Fibroblast of mammary gland (primary cell): Measurements from ENCODE around the gene RRAS2.

Experiments
- DNase-seq: peaks from one replicate; pipeline ENCODE4 v3.0.0-alpha.2; 2010; ENCODE audit warnings: low read depth
- H3K4me3 ChIP-seq: 2 replicates; pipeline ENCODE4 v1.5.1; 2011; ENCODE audit warnings: low read depth, mild to moderate bottlenecking, low read length, moderate library complexity; ENCODE audit not compliant: control insufficient read depth
- TF ChIP-seq, protein P1 (sequence below): conservative IDR thresholded peaks from 2 replicates; pipeline ENCODE4 v1.5.1; 2011; ENCODE audit warnings: low read depth, low read length, inconsistent platforms; ENCODE audit not compliant: control insufficient read depth, insufficient read depth

Gene RRAS2

DNA sequence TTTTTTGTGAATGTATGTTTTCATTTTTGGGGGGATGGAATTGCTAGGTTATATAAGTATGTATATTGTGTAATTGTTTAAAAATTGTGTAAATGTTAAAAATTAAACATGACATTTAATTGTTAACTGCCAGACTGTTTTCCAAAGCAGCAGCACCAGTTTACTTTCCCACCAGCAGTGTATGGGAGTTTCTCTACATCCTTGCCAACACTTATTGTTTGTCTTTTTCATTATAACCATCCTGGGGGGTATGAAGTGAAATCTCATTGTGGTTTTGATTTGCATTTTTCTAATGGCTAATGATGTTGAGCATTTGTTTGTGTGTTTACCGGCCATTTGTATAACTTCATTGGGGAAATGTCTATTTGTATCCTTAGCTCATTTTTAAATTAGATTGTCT, 31.7 kb upstream of the RRAS2 start:
- DNase-seq, result peak; percentile 13
- TF ChIP-seq, protein P1, sequence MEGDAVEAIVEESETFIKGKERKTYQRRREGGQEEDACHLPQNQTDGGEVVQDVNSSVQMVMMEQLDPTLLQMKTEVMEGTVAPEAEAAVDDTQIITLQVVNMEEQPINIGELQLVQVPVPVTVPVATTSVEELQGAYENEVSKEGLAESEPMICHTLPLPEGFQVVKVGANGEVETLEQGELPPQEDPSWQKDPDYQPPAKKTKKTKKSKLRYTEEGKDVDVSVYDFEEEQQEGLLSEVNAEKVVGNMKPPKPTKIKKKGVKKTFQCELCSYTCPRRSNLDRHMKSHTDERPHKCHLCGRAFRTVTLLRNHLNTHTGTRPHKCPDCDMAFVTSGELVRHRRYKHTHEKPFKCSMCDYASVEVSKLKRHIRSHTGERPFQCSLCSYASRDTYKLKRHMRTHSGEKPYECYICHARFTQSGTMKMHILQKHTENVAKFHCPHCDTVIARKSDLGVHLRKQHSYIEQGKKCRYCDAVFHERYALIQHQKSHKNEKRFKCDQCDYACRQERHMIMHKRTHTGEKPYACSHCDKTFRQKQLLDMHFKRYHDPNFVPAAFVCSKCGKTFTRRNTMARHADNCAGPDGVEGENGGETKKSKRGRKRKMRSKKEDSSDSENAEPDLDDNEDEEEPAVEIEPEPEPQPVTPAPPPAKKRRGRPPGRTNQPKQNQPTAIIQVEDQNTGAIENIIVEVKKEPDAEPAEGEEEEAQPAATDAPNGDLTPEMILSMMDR, result no peak
- no peak overlapping the region for H3K4me3 ChIP-seq

- TF ChIP-seq, protein P1, result no peak
- peak; percentile 34 for DNase-seq
- H3K4me3 ChIP-seq, result no peak overlapping the region
These were observed 29.4 kb upstream of the RRAS2 start for GRCh38 chr11:14388352-14388751.

DNA sequence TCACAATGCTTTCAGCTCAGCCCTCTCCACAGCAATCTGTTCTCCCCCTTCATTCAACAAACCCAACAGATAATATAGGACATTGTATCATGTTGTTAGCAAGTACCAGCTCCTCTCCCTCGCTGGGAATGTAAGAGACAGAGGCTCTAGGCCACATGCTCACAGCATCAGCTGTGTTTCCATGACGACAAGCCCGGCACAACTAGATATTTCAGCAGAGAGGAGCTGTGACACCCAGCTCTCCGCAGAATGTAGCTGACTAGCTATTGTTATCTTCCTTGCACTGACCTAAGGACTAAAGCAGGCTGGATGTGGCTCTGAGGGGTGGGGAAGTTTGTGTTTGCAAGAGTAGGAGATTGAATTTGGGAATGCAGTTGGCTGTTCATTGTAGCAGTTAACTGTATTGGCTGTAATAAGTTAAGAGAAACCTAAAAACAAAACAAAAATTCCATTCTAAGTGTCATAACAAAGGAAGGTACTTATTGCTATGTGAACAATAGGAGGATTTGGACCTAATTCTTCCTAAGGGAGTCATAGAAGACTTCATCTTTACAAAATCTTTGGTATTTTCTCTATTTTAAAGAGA, 28.0 kb upstream of the RRAS2 start:
- TF ChIP-seq, protein P1, result no peak
- DNase-seq, result peak; percentile 68
- no peak overlapping the region for H3K4me3 ChIP-seq

DNA sequence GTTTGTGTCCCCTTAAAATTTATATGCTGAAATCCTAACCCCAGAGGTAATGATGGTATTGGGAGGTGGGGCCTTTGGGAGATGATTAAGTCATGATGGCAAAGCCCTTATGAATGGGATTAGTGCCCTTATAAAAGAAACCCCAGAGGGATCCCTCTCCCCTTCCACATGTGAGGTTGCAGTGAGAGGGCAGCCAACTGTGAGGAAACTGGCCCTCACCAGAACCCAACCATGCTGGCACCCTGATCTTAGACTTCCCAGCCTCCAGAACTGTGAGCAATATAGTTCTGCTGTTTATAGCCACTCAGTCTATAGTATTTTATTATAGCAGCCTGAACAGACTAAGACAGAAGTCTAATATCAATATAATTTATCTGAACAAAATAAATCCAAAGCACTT, 27.1 kb upstream of the RRAS2 start:
- no peak for DNase-seq
- TF ChIP-seq, protein P1, result no peak
- no peak overlapping the region for H3K4me3 ChIP-seq

GRCh38 chr11:14384338-14384737, 25.4 kb upstream of the RRAS2 start:
- no peak overlapping the region for H3K4me3 ChIP-seq
- DNase-seq, result peak; percentile 92
- TF ChIP-seq, protein P1, result no peak

- DNase-seq, result no peak
- TF ChIP-seq, protein P1, result no peak
- H3K4me3 ChIP-seq, result no peak overlapping the region
These were observed 23.0 kb upstream of the RRAS2 start for GRCh38 chr11:14381968-14382367.

DNA sequence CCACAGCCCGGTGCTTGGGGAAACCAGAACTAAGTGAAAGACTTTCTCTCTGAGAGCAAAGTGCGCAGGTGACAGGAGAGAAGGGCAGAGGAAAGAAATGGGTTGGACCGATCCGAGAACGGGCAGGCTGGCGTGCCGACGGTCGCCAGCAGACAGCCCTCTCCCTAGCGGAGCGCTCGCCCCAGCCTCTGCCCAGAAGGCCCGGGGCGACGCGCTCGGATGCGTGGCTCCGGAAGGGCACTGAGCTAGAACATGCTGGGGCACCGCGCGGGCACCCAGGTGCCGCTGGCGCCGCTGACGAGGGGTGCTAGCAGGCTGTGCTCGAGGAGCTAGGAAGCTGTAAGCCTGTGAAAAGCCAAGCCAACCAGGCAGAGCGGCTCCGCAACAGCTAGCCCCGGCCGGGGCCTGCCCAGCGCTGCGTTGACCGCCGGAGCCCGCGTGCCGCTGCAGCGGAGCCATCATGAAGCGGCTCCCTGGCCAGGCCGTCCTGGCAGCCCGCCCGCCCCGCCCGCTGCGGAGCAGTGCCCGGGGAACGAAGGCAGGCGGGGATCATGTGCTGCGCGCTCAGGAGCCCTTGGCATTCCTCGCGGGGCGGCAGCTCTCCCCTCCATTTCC, 22.1 kb upstream of the RRAS2 start:
- TF ChIP-seq, protein P1, result no peak
- DNase-seq, result no peak
- H3K4me3 ChIP-seq, result peak overlapping the region; percentile 48
